ENCODE measurements around the gene DOCK6.

The DOCK6 gene

DNA sequence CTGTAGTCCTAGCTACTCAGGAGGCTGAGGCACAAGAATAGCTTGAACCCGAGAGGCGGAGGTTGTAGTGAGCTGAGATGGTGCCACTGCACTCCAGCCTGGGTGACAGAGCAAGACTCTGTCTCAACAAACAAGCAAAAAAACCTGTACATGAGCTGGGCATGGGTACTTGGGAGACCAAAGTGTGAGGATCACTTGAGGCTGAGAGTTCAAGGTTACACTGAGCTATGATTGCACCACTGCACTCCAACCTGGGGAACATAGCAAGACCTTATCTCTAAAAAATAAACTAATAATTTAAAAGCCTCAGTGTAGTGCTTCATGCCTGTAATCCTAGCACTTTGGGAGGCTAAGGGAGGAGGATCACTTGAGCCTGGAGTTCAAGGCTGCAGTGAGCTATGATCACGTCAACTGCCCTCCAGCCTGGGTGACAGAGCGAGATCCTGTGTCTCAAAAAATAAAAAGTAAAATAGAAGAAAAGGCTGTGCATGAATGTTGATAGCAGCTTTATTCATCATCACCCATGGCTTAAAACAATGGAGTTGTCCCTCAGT lies 12.3 kb upstream of the DOCK6 start:
- no peaks in the 10 kb centered on the region for H3K9me3 ChIP-seq (ENCODE audit: control insufficient read depth, insufficient read depth, low read length)
- no peak overlapping the region for H3K27ac ChIP-seq (ENCODE audit: low read length)
- H3K4me1 ChIP-seq (ENCODE audit: control insufficient read depth, insufficient read depth, low read length): 0 out of 2 replicates have a peak, but pooled peaks cover 1% of the 10 kb centered on the region
- WGBS (ENCODE audit: insufficient coverage, insufficient read length): no CpG with 5 or more reads among the region's 4 CpGs
- no peak overlapping the region for H3K4me3 ChIP-seq (ENCODE audit: low read length)
- no peak for DNase-seq (ENCODE audit: low read depth, low spot score)
- no peaks in the 10 kb centered on the region for H3K36me3 ChIP-seq (ENCODE audit: control insufficient read depth, insufficient read depth, low read length)
- H3K27me3 ChIP-seq (ENCODE audit: control insufficient read depth, insufficient read depth, low read length): no peaks in the 10 kb centered on the region

DNA sequence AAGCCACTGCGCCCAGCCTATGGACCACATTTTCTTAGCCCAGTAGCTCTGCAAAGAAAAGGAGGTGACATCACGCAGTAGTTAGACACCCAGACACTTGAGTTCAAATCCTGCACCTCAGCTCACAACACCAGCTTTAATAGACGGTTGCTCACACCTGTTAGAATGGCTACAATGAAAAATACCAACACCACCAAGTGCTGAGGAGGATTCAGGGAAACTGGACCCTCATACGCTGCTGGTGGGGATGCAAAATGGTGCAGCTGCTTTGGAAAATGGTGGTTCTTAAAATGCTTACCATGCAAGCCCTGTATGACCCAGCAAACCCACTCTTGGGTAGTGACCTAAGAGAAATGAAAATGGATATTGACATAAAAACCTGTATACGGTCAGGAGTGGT lies 11.7 kb upstream of the DOCK6 start:
- Histone ChIP-seq H3K4me3 (ENCODE audit: low read length) (no peak overlapping the region), H3K9me3 (ENCODE audit: control insufficient read depth, insufficient read depth, low read length) (no peaks in the 10 kb centered on the region), H3K27me3 (ENCODE audit: control insufficient read depth, insufficient read depth, low read length) (no peaks in the 10 kb centered on the region), H3K4me1 (ENCODE audit: control insufficient read depth, insufficient read depth, low read length) (0 out of 2 replicates have a peak, but pooled peaks cover 1% of the 10 kb centered on the region), H3K36me3 (ENCODE audit: control insufficient read depth, insufficient read depth, low read length) (no peaks in the 10 kb centered on the region), H3K27ac (ENCODE audit: low read length) (no peak overlapping the region)
- no CpG with 5 or more reads among the region's 5 CpGs for WGBS (ENCODE audit: insufficient coverage, insufficient read length)
- DNase-seq (ENCODE audit: low read depth, low spot score): no peak

DNA sequence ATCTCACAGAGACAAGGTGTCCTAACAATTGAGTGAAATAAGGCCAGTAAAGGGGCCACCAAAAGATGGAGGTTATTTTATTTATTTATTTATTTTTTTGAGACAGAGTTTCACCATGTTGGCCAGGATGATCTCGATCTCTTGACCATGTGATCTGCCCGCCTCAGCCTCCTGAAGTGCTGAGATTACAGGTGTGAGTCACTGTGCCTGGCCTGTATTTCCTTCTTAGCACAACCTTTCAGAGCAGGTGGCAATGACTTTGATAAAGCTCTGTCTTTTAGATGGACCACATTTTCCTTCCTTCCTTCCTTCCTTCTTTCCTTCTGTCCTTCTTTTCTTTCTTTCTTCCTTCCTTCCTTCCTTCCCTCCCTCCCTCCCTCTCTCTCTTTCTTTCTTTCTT lies 11.0 kb upstream of the DOCK6 start:
- no peaks in the 10 kb centered on the region for H3K27me3 ChIP-seq (ENCODE audit: control insufficient read depth, insufficient read depth, low read length)
- no peak overlapping the region for H3K27ac ChIP-seq (ENCODE audit: low read length)
- no peak overlapping the region for H3K4me3 ChIP-seq (ENCODE audit: low read length)
- 0 out of 2 replicates have a peak, but pooled peaks cover 1% of the 10 kb centered on the region for H3K4me1 ChIP-seq (ENCODE audit: control insufficient read depth, insufficient read depth, low read length)
- WGBS (ENCODE audit: insufficient coverage, insufficient read length): no CpG with 5 or more reads among the region's 2 CpGs
- H3K9me3 ChIP-seq (ENCODE audit: control insufficient read depth, insufficient read depth, low read length): no peaks in the 10 kb centered on the region
- no peak for DNase-seq (ENCODE audit: low read depth, low spot score)
- H3K36me3 ChIP-seq (ENCODE audit: control insufficient read depth, insufficient read depth, low read length): no peaks in the 10 kb centered on the region

DNA sequence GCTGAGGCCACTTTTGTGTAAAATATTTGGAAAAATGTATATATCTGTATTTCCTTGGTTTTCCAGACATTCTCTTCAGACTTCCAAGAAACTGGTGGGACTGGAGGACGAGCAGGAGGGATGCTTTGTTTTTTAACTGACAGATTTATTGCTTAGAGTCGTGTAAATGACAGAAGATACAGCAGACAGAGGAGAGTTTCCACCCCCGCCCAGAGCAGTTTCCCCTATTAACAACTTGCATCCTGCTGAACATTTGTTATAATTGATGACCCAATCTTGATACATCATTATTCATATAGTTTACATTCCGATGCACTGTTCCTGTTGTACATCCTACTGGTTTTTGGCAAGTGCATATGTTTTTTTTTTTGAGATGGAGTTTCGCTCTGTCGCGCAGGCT lies 7.1 kb upstream of the DOCK6 start:
- Histone ChIP-seq H3K4me3 (ENCODE audit: low read length) (no peak overlapping the region), H3K27ac (ENCODE audit: low read length) (no peak overlapping the region), H3K9me3 (ENCODE audit: control insufficient read depth, insufficient read depth, low read length) (no peaks in the 10 kb centered on the region), H3K36me3 (ENCODE audit: control insufficient read depth, insufficient read depth, low read length) (no peaks in the 10 kb centered on the region), H3K27me3 (ENCODE audit: control insufficient read depth, insufficient read depth, low read length) (no peaks in the 10 kb centered on the region), H3K4me1 (ENCODE audit: control insufficient read depth, insufficient read depth, low read length) (peaks cover under 1% of the 10 kb centered on the region; the same call in 1 of the 2 replicates)
- no peak for DNase-seq (ENCODE audit: low read depth, low spot score)
- WGBS (ENCODE audit: insufficient coverage, insufficient read length): no CpG with 5 or more reads among the region's 7 CpGs

DNA sequence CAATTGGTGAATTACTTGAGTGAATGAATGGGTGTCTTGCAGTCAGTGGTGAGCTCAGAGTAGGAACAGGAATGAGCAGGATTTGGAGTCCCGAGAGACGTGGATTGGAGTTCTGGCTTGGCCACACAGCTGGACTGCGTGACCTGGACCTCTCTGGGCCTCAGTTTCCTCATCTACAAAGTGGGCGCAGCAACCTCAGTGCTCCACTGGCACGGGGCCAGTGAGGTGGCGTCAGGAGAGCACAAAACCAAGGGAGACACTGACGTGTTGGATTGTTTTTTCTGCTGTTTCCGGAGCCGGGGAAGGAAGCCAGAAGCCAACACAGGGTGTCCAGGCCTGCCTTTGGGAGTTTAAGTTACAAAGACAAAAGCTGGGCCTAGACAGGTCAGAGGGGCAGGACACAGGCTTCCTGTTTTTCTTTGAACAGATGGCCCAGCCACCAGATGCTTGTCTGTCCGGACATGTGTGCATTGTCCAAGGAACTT lies 6.5 kb upstream of the DOCK6 start:
- Histone ChIP-seq H3K9me3 (ENCODE audit: control insufficient read depth, insufficient read depth, low read length) (no peaks in the 10 kb centered on the region), H3K36me3 (ENCODE audit: control insufficient read depth, insufficient read depth, low read length) (no peaks in the 10 kb centered on the region), H3K27me3 (ENCODE audit: control insufficient read depth, insufficient read depth, low read length) (no peaks in the 10 kb centered on the region), H3K27ac (ENCODE audit: low read length) (no peak overlapping the region), H3K4me1 (ENCODE audit: control insufficient read depth, insufficient read depth, low read length) (peaks cover 2% of the 10 kb centered on the region; the same call in 1 of the 2 replicates), H3K4me3 (ENCODE audit: low read length) (no peak overlapping the region)
- no CpG with 5 or more reads among the region's 10 CpGs for WGBS (ENCODE audit: insufficient coverage, insufficient read length)
- DNase-seq (ENCODE audit: low read depth, low spot score): no peak

DNA sequence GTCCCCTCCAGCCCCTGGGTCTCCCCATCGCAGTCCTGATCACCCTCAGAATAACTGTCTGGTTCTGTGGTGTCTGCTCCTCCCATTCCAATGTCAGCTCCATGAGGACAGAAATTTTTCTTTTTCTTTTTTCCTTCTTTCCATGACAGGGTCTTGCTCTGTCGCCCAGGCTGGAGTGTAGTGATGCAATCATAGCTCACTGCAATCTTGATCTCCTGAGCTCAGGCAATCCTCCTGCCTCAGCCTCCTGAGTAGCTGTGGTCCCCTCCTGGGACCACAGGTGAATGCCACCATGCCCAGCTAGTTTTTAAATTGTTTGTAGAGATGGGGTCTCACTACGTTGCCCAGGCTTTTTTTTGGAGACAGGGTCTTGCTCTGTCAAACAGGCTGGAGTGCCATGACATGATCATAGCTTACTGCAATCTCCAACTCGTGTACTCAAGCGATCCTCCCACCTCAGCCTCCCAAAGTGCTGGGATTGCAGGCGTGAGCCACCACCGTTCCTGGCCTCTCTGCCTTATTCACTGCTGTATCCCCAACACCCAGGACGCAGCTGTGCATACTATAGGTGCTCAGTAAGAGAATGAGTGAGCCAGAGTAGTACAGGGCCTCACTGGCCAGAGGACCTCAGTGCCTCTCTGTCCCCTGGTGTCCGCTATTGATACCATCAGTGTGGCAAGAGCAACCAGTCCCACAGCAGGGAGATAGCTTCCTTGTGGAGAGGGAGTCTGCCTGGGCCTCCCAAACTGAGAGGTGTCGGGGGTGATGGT lies 5.2 kb upstream of the DOCK6 start:
- no peak overlapping the region for H3K4me3 ChIP-seq (ENCODE audit: low read length)
- H3K4me1 ChIP-seq (ENCODE audit: control insufficient read depth, insufficient read depth, low read length): peaks cover 2% of the 10 kb centered on the region; the same call in 1 of the 2 replicates
- no peak overlapping the region for H3K27ac ChIP-seq (ENCODE audit: low read length)
- WGBS (ENCODE audit: insufficient coverage, insufficient read length): no CpG with 5 or more reads among the region's 10 CpGs
- H3K27me3 ChIP-seq (ENCODE audit: control insufficient read depth, insufficient read depth, low read length): no peaks in the 10 kb centered on the region
- DNase-seq (ENCODE audit: low read depth, low spot score): no peak
- no peaks in the 10 kb centered on the region for H3K9me3 ChIP-seq (ENCODE audit: control insufficient read depth, insufficient read depth, low read length)
- no peaks in the 10 kb centered on the region for H3K36me3 ChIP-seq (ENCODE audit: control insufficient read depth, insufficient read depth, low read length)

DNA sequence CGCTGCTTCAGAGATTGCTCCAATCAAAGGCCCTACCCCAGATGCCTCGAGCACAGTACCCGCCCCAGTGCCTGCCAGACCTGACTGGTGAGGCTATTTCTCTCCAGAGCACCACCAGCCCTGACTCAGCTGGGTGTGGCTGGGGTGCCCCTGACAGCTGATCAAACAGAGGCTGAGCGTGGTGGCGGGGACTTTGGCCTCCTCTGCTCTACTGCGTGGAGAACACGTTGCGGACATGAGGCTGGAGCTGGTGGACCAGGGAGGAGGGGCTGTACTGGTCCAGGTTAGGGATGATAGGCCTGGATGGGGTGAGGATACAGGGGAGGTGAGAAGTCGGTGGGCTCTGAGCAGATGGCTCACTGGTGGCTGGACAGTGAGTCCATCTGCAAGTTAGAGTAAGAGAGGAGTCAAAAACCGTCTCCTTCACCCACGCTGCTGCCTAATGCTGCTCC lies 3.5 kb upstream of the DOCK6 start:
- WGBS (ENCODE audit: insufficient coverage, insufficient read length): no CpG with 5 or more reads among the region's 11 CpGs
- H3K4me1 ChIP-seq (ENCODE audit: control insufficient read depth, insufficient read depth, low read length): peaks cover 2% of the 10 kb centered on the region; the same call in 1 of the 2 replicates
- no peaks in the 10 kb centered on the region for H3K27me3 ChIP-seq (ENCODE audit: control insufficient read depth, insufficient read depth, low read length)
- no peak overlapping the region for H3K4me3 ChIP-seq (ENCODE audit: low read length)
- no peak overlapping the region for H3K27ac ChIP-seq (ENCODE audit: low read length)
- H3K36me3 ChIP-seq (ENCODE audit: control insufficient read depth, insufficient read depth, low read length): no peaks in the 10 kb centered on the region
- no peak for DNase-seq (ENCODE audit: low read depth, low spot score)
- no peaks in the 10 kb centered on the region for H3K9me3 ChIP-seq (ENCODE audit: control insufficient read depth, insufficient read depth, low read length)

DNA sequence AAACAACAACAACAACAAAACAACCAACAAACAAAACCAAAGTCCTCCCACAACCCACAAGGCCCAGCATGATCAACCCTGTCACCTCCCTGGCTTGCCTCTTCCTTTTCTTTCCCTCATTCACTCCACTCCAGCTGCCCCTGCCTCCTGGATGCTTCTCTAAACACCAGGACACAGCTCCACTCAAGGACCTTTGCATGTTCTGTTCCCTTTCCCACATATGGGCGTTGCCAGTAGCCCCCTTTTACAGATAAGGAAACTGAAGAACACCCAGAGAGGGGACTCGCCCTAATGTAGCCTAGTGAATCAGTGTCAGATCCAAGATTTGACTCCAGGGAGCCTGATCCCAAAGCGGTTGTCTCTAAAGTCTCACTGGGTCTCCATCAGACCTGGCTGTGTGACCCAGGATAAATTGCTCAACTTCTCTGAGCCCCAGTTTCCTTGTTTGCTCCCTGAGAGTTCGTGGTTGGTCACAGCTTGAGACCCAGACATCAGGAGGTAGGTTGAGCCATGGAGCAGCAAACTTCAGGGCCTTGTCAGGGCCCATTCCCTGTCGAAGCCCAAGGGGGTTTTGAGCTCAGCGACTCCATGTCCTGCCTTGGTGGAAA lies 3.0 kb upstream of the DOCK6 start:
- DNase-seq (ENCODE audit: low read depth, low spot score): no peak
- Histone ChIP-seq H3K4me3 (ENCODE audit: low read length) (no peak overlapping the region), H3K4me1 (ENCODE audit: control insufficient read depth, insufficient read depth, low read length) (peaks cover 2% of the 10 kb centered on the region; the same call in 1 of the 2 replicates), H3K27ac (ENCODE audit: low read length) (no peak overlapping the region), H3K27me3 (ENCODE audit: control insufficient read depth, insufficient read depth, low read length) (no peaks in the 10 kb centered on the region), H3K36me3 (ENCODE audit: control insufficient read depth, insufficient read depth, low read length) (no peaks in the 10 kb centered on the region), H3K9me3 (ENCODE audit: control insufficient read depth, insufficient read depth, low read length) (no peaks in the 10 kb centered on the region)
- WGBS (ENCODE audit: insufficient coverage, insufficient read length): no CpG with 5 or more reads among the region's 6 CpGs

DNA sequence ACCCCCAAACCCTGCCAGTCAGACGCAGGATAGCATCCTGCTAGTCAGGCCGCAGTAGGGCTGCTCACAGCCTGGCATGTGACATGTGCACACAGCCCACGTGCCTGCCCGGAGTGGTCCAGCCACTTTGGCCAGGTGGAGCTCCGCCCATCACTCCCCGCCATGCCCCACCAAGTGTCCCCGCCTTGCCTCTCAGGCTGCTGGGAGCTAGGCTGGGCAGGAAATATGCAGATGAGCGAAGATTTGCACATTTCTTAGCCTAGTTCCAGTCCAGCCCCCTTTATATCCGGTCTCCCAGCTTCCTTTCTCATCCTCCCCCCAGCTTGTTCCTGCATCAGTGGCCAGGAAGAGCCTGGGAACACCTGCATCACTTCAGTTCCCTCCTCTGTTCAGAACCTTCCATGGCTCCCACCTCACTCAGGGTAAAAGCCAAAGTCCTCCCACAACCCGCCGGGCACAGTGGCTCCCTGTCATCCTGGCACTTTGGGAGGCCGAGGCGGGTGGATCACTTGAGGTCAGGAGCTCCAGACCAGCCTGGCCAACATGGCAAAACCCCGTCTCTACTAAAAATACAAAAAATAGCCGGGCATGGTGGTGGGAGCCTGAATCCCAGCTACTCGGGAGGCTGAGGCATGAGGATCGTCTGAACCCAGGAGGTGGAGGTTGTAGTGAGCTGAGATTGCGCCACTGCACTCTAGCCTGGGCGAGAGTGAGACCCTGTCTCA lies 2.3 kb upstream of the DOCK6 start:
- no peak for DNase-seq (ENCODE audit: low read depth, low spot score)
- H3K9me3 ChIP-seq (ENCODE audit: control insufficient read depth, insufficient read depth, low read length): no peaks in the 10 kb centered on the region
- H3K36me3 ChIP-seq (ENCODE audit: control insufficient read depth, insufficient read depth, low read length): no peaks in the 10 kb centered on the region
- peaks cover 2% of the 10 kb centered on the region; the same call in 1 of the 2 replicates for H3K4me1 ChIP-seq (ENCODE audit: control insufficient read depth, insufficient read depth, low read length)
- WGBS (ENCODE audit: insufficient coverage, insufficient read length): no CpG with 5 or more reads among the region's 19 CpGs
- no peak overlapping the region for H3K27ac ChIP-seq (ENCODE audit: low read length)
- H3K27me3 ChIP-seq (ENCODE audit: control insufficient read depth, insufficient read depth, low read length): no peaks in the 10 kb centered on the region
- H3K4me3 ChIP-seq (ENCODE audit: low read length): no peak overlapping the region

DNA sequence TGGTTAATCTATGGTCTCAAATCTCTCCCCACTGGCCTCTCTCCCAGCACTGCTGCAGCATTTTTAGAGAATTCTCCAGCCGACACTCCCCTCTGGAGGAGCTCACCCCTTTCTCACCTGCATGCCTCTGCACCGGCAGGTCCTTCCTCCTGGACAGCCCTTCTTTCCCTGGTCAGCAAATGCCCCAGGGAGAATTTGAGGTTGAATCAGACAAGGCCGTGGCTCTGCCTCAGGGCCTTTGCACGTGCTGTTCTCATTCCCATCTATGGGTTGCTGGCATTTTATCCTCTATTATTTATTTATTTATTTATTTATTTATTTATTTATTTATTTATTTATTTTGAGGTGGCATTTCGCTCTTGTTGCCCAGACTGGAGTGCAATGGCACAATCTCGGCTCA lies 1.4 kb upstream of the DOCK6 start:
- Histone ChIP-seq H3K36me3 (ENCODE audit: control insufficient read depth, insufficient read depth, low read length) (no peaks in the 10 kb centered on the region), H3K9me3 (ENCODE audit: control insufficient read depth, insufficient read depth, low read length) (no peaks in the 10 kb centered on the region), H3K27ac (ENCODE audit: low read length) (no peak overlapping the region), H3K4me1 (ENCODE audit: control insufficient read depth, insufficient read depth, low read length) (peaks cover 2% of the 10 kb centered on the region; the same call in 1 of the 2 replicates), H3K4me3 (ENCODE audit: low read length) (no peak overlapping the region), H3K27me3 (ENCODE audit: control insufficient read depth, insufficient read depth, low read length) (no peaks in the 10 kb centered on the region)
- no peak for DNase-seq (ENCODE audit: low read depth, low spot score)
- no CpG with 5 or more reads among the region's 6 CpGs for WGBS (ENCODE audit: insufficient coverage, insufficient read length)

All from iPS DF 6.9 (cell line).